ENCODE data around the gene DNAJC15.

The DNAJC15 gene

GRCh38 chr13:43078399-43078798 is 55.0 kb downstream of the DNAJC15 start:
- intact Hi-C loops (cut with DNase I), result no loop called here

GRCh38 chr13:43079392-43079931 is 56.1 kb downstream of the DNAJC15 start:
- intact Hi-C loops (cut with DNase I), result no loop called here

More at GRCh38 chr13:43078399-43078798, 55.0 kb downstream of the DNAJC15 start:
- DNase-seq, result no peak

DNA sequence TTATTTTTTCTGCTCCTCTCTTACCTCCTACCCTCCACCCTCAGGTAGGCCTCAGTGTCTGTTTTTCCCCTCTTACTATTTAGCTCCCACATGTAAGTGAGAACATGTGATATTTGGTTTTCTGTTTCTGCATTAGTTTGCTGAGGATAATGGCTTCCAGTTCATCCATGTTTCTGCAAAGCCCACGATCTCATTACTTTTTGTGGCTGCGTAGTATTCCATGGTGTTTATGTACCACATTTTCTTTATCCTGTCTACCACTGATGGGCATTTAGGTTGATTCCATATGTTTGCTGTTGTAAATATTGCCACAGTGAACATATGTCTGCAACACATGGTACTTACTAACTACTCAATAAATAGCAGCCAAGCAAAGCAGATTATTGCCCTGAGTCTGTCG is 56.8 kb downstream of the DNAJC15 start:
- no peak for DNase-seq

More at GRCh38 chr13:43079392-43079931, 56.1 kb downstream of the DNAJC15 start:
- no peak for DNase-seq

DNA sequence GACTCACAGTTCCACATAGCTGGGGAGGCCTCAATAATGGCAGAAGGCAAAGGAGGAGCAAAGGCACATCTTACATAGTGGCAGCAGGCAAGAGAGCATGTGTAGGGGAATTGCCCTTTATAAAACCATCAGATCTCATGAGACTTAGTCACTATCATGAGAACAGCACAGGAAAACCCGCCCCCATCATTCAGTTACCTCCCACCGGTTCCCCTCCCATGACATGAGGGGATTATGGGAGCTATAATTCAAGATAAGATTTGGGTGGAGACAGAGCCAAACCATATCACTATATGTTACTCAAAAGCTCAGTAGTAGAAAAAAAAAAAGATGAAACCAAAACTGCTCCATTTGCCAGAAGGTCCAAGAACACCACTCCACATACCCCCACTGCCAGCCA is 58.5 kb downstream of the DNAJC15 start:
- intact Hi-C loops (cut with DNase I), result loop anchor here (10.0 kb wide), 1 partner anchor 213 kb away; no protein-coding TSS in a partner anchor
- DNase-seq, result no peak

More for the DNA sequence above, 56.8 kb downstream of the DNAJC15 start:
- intact Hi-C loops (cut with DNase I), result loop anchor here (10.0 kb wide), 1 partner anchor 215 kb away; no protein-coding TSS in a partner anchor

DNA sequence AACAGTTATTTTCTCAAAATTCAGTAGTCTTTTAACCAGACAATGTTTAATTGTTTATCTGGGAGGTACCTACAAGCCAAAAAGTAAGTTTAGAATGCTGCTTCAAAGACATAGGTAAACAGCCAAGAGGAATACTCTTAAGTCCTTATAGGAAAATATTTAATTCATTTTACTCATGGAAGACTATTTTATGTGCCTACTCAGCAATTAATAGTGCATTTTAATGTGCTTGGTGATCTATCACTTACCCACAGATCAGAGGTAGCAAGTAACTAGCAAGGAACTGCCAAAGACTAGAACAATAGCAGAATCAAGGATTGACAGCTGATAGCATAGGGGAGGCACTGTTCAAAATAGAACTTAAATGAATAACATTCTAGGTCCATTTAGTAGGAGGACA is 60.4 kb downstream of the DNAJC15 start:
- no peak for DNase-seq
- intact Hi-C loops (cut with DNase I), result loop anchor here (10.0 kb wide), 1 partner anchor 211 kb away; no protein-coding TSS in a partner anchor

DNA sequence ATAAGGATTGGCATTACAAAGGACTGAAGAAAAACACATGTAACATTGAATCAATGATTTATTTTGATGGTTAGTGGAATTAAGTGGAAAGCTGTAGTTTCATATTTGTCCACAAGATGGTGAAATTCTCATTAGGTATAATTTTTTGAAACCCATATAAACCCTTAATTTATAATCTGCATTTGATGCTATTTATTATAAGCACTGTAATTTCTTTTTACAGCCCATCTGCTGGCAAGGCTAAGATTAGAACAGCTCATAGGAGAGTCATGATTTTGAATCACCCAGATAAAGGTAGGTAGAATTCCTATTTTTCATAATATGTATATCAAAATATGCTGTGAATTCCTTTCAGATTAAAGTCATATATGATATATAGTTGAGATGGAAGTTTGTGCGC is 62.2 kb downstream of the DNAJC15 start:
- no peak for DNase-seq
- intact Hi-C loops (cut with DNase I), result loop anchor here (5.0 to 10.0 kb wide), 3 partner anchors 209 to 717 kb away; partner anchors contain the start of gene ENOX1

DNA sequence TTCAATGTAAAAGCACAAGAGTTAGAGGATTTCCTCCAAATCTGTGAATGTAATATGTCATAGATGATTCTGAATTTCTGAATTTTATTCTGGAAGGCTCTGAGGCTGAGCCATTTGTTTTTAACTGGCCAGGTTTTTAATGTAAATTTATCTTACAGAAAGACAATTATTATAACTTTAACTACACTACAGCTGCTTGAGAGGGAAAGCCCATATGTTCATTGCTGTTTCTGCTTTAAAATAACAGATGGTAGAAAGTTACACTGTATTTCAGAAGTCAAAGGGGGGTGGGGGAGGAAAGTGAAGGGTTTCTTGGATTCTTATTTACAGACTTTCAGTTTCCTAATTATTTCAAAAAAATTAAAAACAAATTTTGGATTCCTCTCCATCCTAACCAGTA is 62.8 kb downstream of the DNAJC15 start:
- intact Hi-C loops (cut with DNase I), result loop anchor here (5.0 to 10.0 kb wide), 3 partner anchors 209 to 716 kb away; partner anchors contain the start of gene ENOX1
- DNase-seq, result no peak

DNA sequence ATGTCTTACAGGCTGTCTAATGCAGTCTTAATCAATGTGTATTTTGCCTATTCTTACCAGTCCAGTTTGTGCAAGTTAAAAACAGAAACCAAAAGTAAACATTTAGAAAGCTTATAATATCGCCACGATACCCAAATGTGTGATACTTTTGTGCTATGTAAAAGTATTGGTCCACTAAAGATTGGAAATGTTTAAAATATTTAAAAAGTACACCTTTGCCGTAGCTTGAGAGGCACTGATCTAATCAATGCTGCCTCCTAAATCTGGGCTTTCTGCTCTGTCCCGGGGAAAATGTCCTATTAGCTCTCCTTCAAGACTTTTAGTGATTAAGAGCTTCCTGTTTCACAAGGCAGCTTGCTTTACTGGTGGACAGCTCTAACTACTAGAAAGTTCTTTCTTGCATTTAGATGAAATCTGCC is 64.7 kb downstream of the DNAJC15 start:
- intact Hi-C loops (cut with DNase I), result loop anchor here (5.0 to 10.0 kb wide), 3 partner anchors 207 to 714 kb away; partner anchors contain the start of gene ENOX1
- no peak for DNase-seq

GRCh38 chr13:43089912-43090498 is 66.6 kb downstream of the DNAJC15 start:
- intact Hi-C loops (cut with DNase I), result loop anchor here (5.0 to 10.0 kb wide), 3 partner anchors 205 to 712 kb away; partner anchors contain the start of gene ENOX1
- DNase-seq, result no peak

DNA sequence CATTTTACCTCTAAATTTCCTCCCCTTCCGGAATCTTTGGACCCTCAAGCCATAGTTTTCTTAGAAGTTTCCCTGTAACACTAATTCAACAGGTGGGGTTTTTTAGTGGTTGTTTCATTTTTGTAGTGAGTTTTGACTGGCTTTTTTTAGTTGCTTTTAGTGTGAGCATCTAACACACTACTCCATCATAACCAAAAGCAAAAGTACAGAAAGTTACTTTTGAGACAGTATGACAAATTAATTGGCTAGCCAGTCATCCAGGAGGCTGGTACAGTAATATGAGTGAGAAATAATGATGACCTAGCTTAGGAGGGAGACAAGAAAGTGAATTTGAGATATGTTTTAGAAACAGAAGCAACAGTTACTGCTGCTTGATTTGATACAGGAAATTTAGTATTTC is 71.5 kb downstream of the DNAJC15 start:
- intact Hi-C loops (cut with DNase I), result no loop called here

GRCh38 chr13:43095771-43096719 is 72.7 kb downstream of the DNAJC15 start:
- intact Hi-C loops (cut with DNase I), result no loop called here
- DNase-seq, result no peak

More for the DNA sequence above, 71.5 kb downstream of the DNAJC15 start:
- no peak for DNase-seq

- intact Hi-C loops (cut with DNase I), result no loop called here
Observed at GRCh38 chr13:43100667-43101066, 77.3 kb downstream of the DNAJC15 start.

DNA sequence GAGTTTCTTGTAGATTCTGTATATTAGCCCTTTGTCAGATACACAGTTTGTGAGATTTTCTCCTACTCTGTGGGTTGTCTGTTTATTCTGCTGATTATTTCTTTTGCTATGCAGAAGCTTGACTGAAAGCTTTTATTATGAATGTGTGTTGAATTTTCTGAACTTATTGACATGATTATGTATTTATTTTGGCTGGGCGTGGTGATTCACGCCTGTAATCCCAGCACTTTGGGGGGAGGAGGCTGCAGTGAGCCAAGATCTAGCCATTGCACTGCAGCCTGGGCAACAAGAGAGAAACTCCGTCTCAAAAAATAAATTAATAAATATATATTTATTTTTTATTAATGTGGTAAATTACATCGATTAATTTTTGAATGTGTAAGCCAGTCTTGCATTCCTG is 78.9 kb downstream of the DNAJC15 start:
- no peak for DNase-seq
- intact Hi-C loops (cut with DNase I), result no loop called here

More at GRCh38 chr13:43100667-43101066, 77.3 kb downstream of the DNAJC15 start:
- no peak for DNase-seq

GRCh38 chr13:43107780-43108179 is 84.4 kb downstream of the DNAJC15 start:
- intact Hi-C loops (cut with DNase I), result no loop called here
- DNase-seq, result no peak

DNA sequence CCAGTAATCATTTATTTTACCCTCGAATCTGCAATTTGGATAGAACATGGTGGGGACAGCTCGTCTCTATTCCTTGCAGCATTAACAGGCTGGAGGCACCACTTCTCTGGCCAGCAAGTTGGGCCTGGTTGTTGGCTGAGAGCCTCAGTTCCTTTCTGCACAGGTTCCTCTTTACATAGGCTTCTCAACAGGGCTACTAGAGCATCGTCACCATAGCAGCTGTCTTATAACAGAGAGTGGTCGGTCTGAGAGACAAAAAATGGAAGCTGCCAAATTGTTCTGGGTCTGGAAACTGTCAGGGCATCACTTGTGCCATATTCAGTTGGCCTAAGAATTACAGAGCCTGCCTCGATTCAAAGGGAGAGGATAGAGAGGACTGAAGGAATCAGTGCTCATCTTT is 86.7 kb downstream of the DNAJC15 start:
- no peak for DNase-seq
- intact Hi-C loops (cut with DNase I), result no loop called here

DNA sequence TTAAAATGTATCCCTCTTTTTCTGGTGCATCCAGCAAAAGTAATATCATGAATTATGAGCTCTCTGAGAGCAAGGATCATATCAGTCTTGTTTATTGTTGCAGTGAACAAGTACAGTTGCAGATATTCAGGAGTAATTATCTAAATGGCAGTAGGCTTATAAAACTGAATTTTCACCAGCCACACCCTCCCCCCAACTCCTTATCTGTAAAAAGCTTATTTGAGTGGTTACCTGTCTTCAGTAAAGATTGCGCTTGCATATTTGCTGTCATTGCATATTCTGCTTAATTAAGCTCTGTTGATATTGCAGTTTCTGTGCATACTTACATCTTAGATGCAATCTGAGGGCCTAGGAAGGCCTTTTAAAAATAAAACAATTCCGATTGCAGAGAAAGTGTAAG is 87.3 kb downstream of the DNAJC15 start:
- DNase-seq, result no peak
- intact Hi-C loops (cut with DNase I), result no loop called here

DNA sequence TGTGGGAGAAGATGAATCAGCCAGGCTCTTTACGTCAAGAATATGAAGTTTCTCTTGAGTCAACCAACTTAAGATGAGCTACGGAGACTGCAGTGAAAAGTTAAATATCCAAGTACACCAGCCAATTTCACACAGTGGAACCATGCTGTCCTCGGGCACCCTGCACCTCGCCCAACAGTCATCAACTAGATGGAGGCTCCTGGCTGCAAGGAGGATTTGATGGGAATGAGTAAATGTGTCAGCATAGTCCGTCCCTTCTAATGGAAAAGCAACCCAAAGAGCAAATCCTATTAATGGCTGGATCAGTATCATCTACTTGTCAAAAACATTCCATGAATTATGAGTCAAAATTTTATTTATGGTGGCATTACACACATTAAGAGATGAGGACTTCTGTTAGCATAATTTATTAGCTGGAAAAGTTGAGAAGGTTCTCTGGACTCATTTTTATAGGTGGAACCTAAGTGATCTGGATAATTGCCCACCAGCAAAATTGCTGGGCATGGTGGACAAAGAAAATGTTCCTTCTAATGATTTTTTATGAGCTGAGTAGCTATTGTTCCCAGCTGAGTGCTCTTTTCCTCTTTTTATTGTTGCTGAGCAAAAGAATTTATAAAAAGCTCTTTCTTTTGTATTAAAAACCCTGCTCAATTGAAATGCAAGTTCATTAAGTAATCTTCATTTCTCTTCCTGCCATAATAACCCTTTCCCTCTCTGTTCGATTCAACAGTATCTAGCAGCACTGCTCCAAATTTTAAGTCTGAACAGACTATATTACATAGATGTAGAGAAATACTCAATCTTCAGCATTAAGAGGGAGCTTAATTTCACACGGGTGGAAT is 88.4 kb downstream of the DNAJC15 start:
- no peak for DNase-seq
- intact Hi-C loops (cut with DNase I), result no loop called here

DNA sequence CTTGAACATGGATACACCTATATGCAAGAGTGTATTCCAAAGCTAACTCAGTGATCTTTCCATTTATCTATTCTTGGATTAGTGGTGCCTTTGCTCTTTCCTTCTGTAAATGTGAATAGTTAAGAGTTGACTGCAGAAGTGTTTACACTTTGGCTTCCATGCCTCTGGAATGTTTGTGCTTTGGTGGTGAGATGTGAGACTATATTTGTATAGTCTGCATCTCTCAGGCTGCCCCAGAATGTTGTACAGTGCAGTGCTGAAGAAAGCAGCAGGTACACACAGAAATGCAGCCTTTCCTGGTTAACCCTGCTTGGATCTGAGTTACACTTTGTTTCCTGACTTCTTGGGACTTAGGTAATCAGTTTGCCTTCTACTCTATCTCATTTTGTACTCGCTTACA is 90.2 kb downstream of the DNAJC15 start:
- no peak for DNase-seq
- intact Hi-C loops (cut with DNase I), result no loop called here

DNA sequence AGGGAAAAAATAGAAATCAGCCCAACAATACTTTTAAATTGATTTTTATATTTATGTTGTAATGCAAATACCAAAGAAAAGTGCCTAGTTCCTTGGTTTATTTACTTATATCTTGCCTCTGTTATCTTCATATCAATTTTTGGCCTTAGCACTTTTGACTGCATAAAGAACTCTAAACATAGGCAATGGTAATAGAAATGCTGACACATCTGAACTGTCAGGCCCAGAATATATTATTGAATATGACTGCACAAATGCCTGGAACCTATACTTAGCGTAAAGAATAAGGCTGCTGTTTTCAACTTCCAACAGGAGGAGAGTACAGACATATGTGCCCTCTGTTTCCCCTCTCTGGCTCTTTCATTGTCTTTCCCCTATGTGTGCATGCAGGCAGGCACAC is 91.1 kb downstream of the DNAJC15 start:
- no peak for DNase-seq
- intact Hi-C loops (cut with DNase I), result no loop called here

DNA sequence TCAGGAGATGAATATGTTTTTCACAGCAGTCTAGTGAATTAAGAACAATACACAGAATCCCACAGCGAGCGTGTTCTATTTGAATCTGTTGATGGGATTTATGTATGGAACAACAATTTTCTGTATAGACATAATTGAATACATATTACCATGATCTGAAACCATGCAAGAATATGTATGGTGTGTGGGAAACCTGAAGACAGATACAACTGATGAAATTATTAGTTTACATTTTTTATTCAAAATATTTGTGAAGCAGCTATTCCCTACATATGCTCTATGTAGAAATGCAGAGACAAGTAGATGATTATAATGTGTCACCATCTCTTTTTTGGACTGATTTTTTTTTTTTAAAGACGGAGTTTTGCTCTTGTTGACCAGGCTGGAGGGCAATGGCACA is 91.8 kb downstream of the DNAJC15 start:
- intact Hi-C loops (cut with DNase I), result no loop called here
- no peak for DNase-seq
